22Rv1 (cell line): Measurements from ENCODE around the gene DIAPH2.

Experiments
- CTCF ChIP-seq: fragments of 450-650 bp; IDR thresholded peaks from 2 replicates; pipeline ENCODE4 v1.5.1; 2017; ENCODE audit warnings: mild to moderate bottlenecking
- ZFX ChIP-seq: fragments of 450-650 bp; IDR thresholded peaks from 2 replicates; pipeline ENCODE4 v1.6.1; 2017; ENCODE audit warnings: antibody characterized with exemption, borderline replicate concordance

GRCh38 chrX:96838537-96838936 is 153.9 kb downstream of the DIAPH2 start:
- no peak for TF ChIP-seq CTCF
- TF ChIP-seq ZFX = no peak
